ENCODE measurements around the gene ADD3. TPM values are rescaled to one million over a fixed set of nuclear protein-coding genes. Genes with fewer than 3 reads are reported as not detected.

ADD3 gene
- total and polyA plus RNA-seq, 2 experiments from 2014 or later: 83.2 to 216 TPM

- no peak overlapping the region for H3K4me2 ChIP-seq
- H3K36me3 ChIP-seq (replicated peaks; ENCODE audit: insufficient read depth, low read depth): no peaks in the 10 kb centered on the region
- H3K4me3 ChIP-seq: no peak overlapping the region
- no peak overlapping the region for H3K27ac ChIP-seq
- H4K20me1 ChIP-seq (ENCODE audit: insufficient read depth, poor library complexity, severe bottlenecking): no peaks in the 10 kb centered on the region
- no peaks in the 10 kb centered on the region for H3K79me2 ChIP-seq
- TF ChIP-seq EZH2phosphoT487 (IDR thresholded peaks at IDR 0.05; ENCODE audit: low read depth, severe bottlenecking, unreplicated experiment) (no peak), EZH2 (IDR thresholded peaks at IDR 0.05; ENCODE audit: borderline replicate concordance) (no peak)
- TF ChIP-seq, protein P1, sequence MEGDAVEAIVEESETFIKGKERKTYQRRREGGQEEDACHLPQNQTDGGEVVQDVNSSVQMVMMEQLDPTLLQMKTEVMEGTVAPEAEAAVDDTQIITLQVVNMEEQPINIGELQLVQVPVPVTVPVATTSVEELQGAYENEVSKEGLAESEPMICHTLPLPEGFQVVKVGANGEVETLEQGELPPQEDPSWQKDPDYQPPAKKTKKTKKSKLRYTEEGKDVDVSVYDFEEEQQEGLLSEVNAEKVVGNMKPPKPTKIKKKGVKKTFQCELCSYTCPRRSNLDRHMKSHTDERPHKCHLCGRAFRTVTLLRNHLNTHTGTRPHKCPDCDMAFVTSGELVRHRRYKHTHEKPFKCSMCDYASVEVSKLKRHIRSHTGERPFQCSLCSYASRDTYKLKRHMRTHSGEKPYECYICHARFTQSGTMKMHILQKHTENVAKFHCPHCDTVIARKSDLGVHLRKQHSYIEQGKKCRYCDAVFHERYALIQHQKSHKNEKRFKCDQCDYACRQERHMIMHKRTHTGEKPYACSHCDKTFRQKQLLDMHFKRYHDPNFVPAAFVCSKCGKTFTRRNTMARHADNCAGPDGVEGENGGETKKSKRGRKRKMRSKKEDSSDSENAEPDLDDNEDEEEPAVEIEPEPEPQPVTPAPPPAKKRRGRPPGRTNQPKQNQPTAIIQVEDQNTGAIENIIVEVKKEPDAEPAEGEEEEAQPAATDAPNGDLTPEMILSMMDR (IDR thresholded peaks at IDR 0.05; ENCODE audit: poor library complexity): no peak
- peaks cover 9% of the 10 kb centered on the region for H3K4me1 ChIP-seq (ENCODE audit: insufficient read depth)
- H2AFZ ChIP-seq: no peak overlapping the region
- H3K9me2 ChIP-seq (replicated peaks; ENCODE audit: insufficient read depth): no peaks in the 10 kb centered on the region
- WGBS (ENCODE audit: low lambda C conversion rate, missing lambda C conversion rate): 88% methylated on average over 1 of the region's 1 CpG
- no peaks in the 10 kb centered on the region for H3K27me3 ChIP-seq
- no peak for DNase-seq (ENCODE audit: low spot score)
- H3K9me3 ChIP-seq (ENCODE audit: low read depth): no peaks in the 10 kb centered on the region
Observed at GRCh38 chr10:110144507-110144906, 136.7 kb downstream of the ADD3 start.

- H3K36me3 ChIP-seq (replicated peaks; ENCODE audit: insufficient read depth, low read depth): no peaks in the 10 kb centered on the region
- no peak overlapping the region for H3K4me2 ChIP-seq
- no peak overlapping the region for H2AFZ ChIP-seq
- no peak overlapping the region for H3K27ac ChIP-seq
- H3K27me3 ChIP-seq: no peaks in the 10 kb centered on the region
- H3K4me3 ChIP-seq: no peak overlapping the region
- no peaks in the 10 kb centered on the region for H3K79me2 ChIP-seq
- H3K9me2 ChIP-seq (replicated peaks; ENCODE audit: insufficient read depth): no peaks in the 10 kb centered on the region
- H3K9me3 ChIP-seq (ENCODE audit: low read depth): no peaks in the 10 kb centered on the region
- no peak for DNase-seq (ENCODE audit: low spot score)
- no peaks in the 10 kb centered on the region for H4K20me1 ChIP-seq (ENCODE audit: insufficient read depth, poor library complexity, severe bottlenecking)
- WGBS (ENCODE audit: low lambda C conversion rate, missing lambda C conversion rate): 77% methylated on average over 8 of the region's 8 CpGs
- no peak for TF ChIP-seq EZH2phosphoT487 (IDR thresholded peaks at IDR 0.05; ENCODE audit: low read depth, severe bottlenecking, unreplicated experiment)
- TF ChIP-seq, protein P1 (IDR thresholded peaks at IDR 0.05; ENCODE audit: poor library complexity): no peak
- H3K4me1 ChIP-seq (ENCODE audit: insufficient read depth): peaks cover 7% of the 10 kb centered on the region
Observed at GRCh38 chr10:110147961-110148360, 140.2 kb downstream of the ADD3 start.

DNA sequence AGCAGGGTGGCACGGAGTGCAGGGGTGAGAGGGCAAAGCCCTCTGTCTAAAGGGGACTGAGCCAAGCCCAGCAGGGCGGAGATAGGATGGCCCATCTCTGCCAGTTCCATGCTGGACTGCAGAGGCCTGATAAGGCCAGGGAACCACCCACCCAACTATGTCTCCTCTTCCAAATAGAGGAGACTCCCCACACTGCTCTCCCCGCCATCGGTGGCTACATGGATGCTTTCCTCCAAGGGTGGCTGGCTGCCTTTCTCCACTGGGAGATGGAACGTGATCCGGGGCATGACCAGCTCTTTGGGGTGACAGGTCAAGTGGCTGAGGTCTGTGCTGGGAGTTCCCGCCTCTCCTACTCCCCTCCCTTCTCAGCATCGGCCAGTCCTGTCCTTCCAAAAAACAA lies 141.5 kb downstream of the ADD3 start:
- H3K36me3 ChIP-seq (replicated peaks; ENCODE audit: insufficient read depth, low read depth): no peaks in the 10 kb centered on the region
- H3K27ac ChIP-seq: no peak overlapping the region
- WGBS (ENCODE audit: low lambda C conversion rate, missing lambda C conversion rate): 90% methylated on average over 8 of the region's 8 CpGs

DNA sequence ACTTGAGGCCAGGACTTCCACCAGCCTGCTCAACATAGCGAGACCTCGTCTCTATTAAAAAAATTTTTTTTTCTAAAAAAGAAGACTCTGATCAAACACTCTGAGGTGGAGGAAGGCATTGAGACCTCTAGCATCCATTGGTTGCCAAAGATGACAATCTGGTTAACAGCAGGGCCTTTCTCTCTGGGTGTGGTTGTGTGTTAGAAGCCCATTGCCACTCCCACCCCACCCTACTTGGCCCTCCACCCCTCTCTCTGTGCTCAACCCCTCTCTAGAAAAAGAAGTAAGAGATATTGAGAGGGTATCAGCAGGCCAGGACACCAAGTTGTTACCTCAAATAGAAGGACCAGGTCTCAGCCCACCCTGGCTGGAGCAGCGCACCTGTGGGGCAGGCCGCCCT lies 142.3 kb downstream of the ADD3 start:
- H2AFZ ChIP-seq: no peak overlapping the region
- H3K9me3 ChIP-seq (ENCODE audit: low read depth): no peaks in the 10 kb centered on the region
- no peak overlapping the region for H3K27ac ChIP-seq
- 94% methylated on average over 4 of the region's 4 CpGs for whole genome bisulfite sequencing (ENCODE audit: low lambda C conversion rate, missing lambda C conversion rate)
- peaks cover 7% of the 10 kb centered on the region for H3K4me1 ChIP-seq (ENCODE audit: insufficient read depth)
- TF ChIP-seq, protein P1 (IDR thresholded peaks at IDR 0.05; ENCODE audit: poor library complexity): no peak
- TF ChIP-seq EZH2 (IDR thresholded peaks at IDR 0.05; ENCODE audit: borderline replicate concordance) (no peak), EZH2phosphoT487 (IDR thresholded peaks at IDR 0.05; ENCODE audit: low read depth, severe bottlenecking, unreplicated experiment) (no peak)
- no peaks in the 10 kb centered on the region for H3K79me2 ChIP-seq
- no peaks in the 10 kb centered on the region for H3K9me2 ChIP-seq (replicated peaks; ENCODE audit: insufficient read depth)
- H3K4me2 ChIP-seq: no peak overlapping the region
- H4K20me1 ChIP-seq (ENCODE audit: insufficient read depth, poor library complexity, severe bottlenecking): no peaks in the 10 kb centered on the region
- H3K27me3 ChIP-seq: no peaks in the 10 kb centered on the region
- H3K36me3 ChIP-seq (replicated peaks; ENCODE audit: insufficient read depth, low read depth): no peaks in the 10 kb centered on the region
- no peak for DNase-seq (ENCODE audit: low spot score)
- no peak overlapping the region for H3K4me3 ChIP-seq

More for the DNA sequence above, 141.5 kb downstream of the ADD3 start:
- no peak overlapping the region for H3K4me3 ChIP-seq
- no peak overlapping the region for H3K4me2 ChIP-seq
- no peaks in the 10 kb centered on the region for H3K79me2 ChIP-seq
- H3K27me3 ChIP-seq: no peaks in the 10 kb centered on the region
- no peaks in the 10 kb centered on the region for H4K20me1 ChIP-seq (ENCODE audit: insufficient read depth, poor library complexity, severe bottlenecking)
- no peak for DNase-seq (ENCODE audit: low spot score)
- H2AFZ ChIP-seq: no peak overlapping the region
- TF ChIP-seq EZH2 (IDR thresholded peaks at IDR 0.05; ENCODE audit: borderline replicate concordance): no peak
- no peaks in the 10 kb centered on the region for H3K9me2 ChIP-seq (replicated peaks; ENCODE audit: insufficient read depth)
- H3K9me3 ChIP-seq (ENCODE audit: low read depth): no peaks in the 10 kb centered on the region
- peaks cover 7% of the 10 kb centered on the region for H3K4me1 ChIP-seq (ENCODE audit: insufficient read depth)

Measured in hepatocyte (in vitro differentiated cells).